ENCODE measurements around the gene DST.

Gene DST

DNA sequence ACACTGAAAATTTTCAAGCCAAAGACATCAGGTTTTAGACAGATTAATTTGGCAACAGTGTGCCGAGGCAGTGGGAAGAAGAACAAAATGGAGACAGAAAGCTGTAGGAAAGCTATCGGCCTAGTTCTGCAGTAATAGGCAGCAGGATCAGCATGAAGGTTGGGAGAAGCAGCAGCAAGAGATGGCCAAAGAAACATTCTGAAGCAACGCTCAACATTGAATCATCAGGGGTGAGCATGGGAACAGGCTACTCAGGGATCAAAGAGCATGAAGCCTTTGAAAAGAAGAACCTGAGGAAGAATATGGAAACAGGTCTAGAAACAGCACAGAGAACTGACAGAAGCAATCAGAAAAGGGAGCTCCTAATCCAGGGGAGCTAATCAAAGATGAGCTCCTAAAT, 7.1 kb upstream of the DST start:
- DNase-seq (ENCODE audit: low read depth), result no peak
- no peak for TF ChIP-seq CTCF (IDR thresholded peaks at IDR 0.05; ENCODE audit: insufficient read depth, low read depth, low read length, missing control alignments)
- no peak overlapping the region for H3K4me3 ChIP-seq (ENCODE audit: low read depth, low read length)

- no peak overlapping the region for H3K4me3 ChIP-seq (ENCODE audit: low read depth, low read length)
- no peak for TF ChIP-seq CTCF (IDR thresholded peaks at IDR 0.05; ENCODE audit: insufficient read depth, low read depth, low read length, missing control alignments)
- DNase-seq (ENCODE audit: low read depth), result no peak
These were observed 6.5 kb upstream of the DST start for GRCh38 chr6:56649053-56649769.

DNA sequence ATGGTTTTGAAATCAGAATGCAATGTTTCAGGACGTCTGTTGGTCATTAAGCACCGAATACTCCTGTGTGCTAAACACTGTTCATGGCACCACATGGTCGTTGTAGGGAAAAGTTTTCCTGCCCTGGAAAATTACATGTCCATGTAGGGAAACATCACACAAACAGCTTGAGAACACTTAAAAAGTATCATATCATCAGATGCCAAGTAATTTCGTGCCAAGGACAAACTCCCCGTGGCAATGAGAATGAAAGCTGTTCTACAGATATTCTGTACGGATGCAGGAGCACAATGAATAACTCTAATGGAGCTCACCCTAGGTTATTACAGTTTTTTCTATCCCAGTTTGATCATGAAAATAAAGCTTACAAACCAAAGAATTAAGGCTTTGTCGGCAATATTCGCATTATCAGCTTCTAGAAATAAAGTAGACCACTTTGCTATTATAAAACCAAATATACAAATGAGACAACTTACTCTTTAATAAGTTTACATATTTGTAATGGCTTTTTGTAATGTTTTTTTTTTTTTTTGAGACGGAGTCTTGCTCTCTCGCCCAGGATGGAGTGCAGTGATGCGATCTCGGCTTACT, 4.6 kb upstream of the DST start:
- no peak for DNase-seq (ENCODE audit: low read depth)
- no peak for TF ChIP-seq CTCF (IDR thresholded peaks at IDR 0.05; ENCODE audit: insufficient read depth, low read depth, low read length, missing control alignments)
- H3K4me3 ChIP-seq (ENCODE audit: low read depth, low read length), result no peak overlapping the region

GRCh38 chr6:56644366-56644765, 1.7 kb upstream of the DST start:
- H3K4me3 ChIP-seq (ENCODE audit: low read depth, low read length), result no peak overlapping the region
- no peak for DNase-seq (ENCODE audit: low read depth)
- no peak for TF ChIP-seq CTCF (IDR thresholded peaks at IDR 0.05; ENCODE audit: insufficient read depth, low read depth, low read length, missing control alignments)

GRCh38 chr6:56643379-56644089, 845 bp upstream of the DST start:
- no peak for DNase-seq (ENCODE audit: low read depth)
- TF ChIP-seq CTCF (IDR thresholded peaks at IDR 0.05; ENCODE audit: insufficient read depth, low read depth, low read length, missing control alignments), result no peak
- no peak overlapping the region for H3K4me3 ChIP-seq (ENCODE audit: low read depth, low read length)

DNA sequence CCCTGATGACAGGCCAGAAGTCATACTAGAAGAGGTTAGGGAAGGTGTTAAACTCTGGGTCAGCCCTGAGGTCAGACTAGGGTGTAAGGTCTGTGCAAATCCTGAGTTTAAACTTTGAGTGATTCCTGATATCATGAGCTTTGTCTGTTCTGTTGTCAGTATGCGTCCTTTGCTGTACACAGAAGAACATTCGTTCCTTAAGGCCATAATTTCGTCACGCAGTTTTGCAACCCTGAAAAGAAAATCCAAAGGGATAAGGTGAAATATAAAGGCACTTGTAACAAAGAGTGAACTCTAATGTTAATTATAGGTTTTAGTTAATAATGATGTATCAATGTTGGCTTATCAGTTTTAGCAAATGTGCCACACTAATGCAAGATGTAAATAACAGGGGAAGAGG, 2.3 kb downstream of the DST start:
- DNase-seq (ENCODE audit: low read depth), result no peak
- H3K4me3 ChIP-seq (ENCODE audit: low read depth, low read length), result no peak overlapping the region
- no peak for TF ChIP-seq CTCF (IDR thresholded peaks at IDR 0.05; ENCODE audit: insufficient read depth, low read depth, low read length, missing control alignments)
